Testis (tissue), 2 donors: Measurements from ENCODE around the gene MCC.

Source experiments
- POLR2A ChIP-seq: fragments of 450-650 bp; IDR thresholded peaks from one replicate; pipeline ENCODE4 v1.6.1; 2017; ENCODE audit warnings: antibody characterized with exemption, mild to moderate bottlenecking, moderate library complexity
- TF ChIP-seq, protein P1 (sequence below), 3 experiments: fragments of 450-650 bp in 2 of 3; fragments of 200-600 bp in 1 of 3; sonication (generic) in 1 of 3; IDR thresholded peaks; one replicate each; pipeline ENCODE4 v1.5.1; 2016 to 2019; ENCODE audit warnings: antibody characterized with exemption in 3 of 3, mild to moderate bottlenecking in 2 of 3, moderate library complexity in 1 of 3

DNA sequence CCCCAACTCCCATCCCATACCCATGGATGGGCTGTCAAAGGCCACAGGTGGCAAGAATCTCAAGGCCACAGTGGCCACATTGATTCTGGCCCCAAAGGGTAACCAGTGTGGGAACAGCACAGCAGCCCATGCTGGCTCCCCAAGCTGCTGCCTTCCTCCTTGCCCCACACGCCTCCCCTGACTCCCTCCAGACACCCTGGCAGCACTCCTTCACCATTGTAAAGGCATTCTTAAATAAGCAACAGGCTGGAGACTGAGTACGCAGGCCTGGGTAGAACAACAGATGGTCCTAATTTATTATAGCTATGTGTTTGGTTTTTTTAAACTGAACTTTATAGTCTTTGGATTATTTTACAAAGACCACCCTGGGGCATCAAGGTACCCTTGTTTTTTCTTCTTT lies 212.3 kb downstream of the MCC start:
- TF ChIP-seq, protein P1, sequence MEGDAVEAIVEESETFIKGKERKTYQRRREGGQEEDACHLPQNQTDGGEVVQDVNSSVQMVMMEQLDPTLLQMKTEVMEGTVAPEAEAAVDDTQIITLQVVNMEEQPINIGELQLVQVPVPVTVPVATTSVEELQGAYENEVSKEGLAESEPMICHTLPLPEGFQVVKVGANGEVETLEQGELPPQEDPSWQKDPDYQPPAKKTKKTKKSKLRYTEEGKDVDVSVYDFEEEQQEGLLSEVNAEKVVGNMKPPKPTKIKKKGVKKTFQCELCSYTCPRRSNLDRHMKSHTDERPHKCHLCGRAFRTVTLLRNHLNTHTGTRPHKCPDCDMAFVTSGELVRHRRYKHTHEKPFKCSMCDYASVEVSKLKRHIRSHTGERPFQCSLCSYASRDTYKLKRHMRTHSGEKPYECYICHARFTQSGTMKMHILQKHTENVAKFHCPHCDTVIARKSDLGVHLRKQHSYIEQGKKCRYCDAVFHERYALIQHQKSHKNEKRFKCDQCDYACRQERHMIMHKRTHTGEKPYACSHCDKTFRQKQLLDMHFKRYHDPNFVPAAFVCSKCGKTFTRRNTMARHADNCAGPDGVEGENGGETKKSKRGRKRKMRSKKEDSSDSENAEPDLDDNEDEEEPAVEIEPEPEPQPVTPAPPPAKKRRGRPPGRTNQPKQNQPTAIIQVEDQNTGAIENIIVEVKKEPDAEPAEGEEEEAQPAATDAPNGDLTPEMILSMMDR (IDR thresholded peaks at IDR 0.05), result no peak
- TF ChIP-seq POLR2A, result no peak
